Frontal cortex (tissue), 4 donors: ENCODE results near the gene CDHR2. TPM values are rescaled to one million over a fixed set of nuclear protein-coding genes. Genes with fewer than 3 reads are reported as not detected.

Source experiments
- DNase-seq, 2 donors: peaks; one replicate each; pipeline ENCODE4 v3.0.0; 2012; ENCODE audit warnings: low spot score in 2 of 2
- FAIRE-seq: peaks from 2 replicates; lab custom pipeline; 2012; peaks lifted over from hg19 to GRCh38; lab: Jason Lieb, UNC
- total RNA-seq: library from RNA; depleted of rRNA; stranded (reverse); fragments of >200 nt; gene quantifications from one replicate; pipeline ENCODE4 v1.2.3, GENCODE V29; 2014
- donor health status: control.
- donor health status: control.
- donor health status: control.

CDHR2 gene
- total RNA-seq, 1 donor from 2014 or later = under 0.01 TPM

DNA sequence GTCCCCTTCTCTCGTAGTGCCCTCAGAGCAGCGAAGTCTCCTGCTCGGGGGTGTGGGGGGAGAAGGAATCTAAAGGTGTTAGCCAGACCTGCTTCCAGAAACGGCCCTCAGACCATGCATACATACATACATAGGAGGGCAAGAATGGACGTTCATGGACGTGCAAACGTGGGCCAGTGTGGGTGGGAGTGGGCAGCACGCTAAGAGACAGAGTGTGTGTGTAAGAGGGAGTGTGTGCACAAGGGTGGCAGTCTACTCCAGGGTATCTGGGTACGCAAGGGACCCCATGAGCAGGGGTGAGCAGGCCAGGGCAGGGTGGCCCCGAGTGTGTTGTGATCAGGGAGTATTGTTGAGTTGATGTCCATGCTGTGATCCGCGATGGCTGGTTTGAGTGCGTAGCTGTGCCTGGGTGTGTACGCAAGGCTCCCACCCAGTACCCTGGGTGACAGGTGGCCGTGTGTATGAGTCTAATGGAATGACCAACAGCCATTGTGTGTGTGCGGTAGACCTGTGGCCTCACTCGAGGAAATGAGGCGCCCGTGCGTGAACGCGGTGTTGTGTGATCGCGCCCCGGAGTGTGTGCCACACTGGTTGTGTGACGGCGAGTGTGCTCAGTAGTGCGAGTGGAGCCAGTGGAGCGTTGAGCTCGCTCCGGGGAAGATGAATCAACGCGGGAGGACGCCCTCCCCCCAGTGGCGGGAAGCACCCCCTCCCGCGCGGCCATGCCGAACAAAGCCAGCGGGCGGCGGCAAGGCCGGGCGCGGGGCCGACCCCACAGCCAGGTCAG, 60.0 kb downstream of the CDHR2 start:
- no peak for DNase-seq
- no peak for FAIRE-seq

DNA sequence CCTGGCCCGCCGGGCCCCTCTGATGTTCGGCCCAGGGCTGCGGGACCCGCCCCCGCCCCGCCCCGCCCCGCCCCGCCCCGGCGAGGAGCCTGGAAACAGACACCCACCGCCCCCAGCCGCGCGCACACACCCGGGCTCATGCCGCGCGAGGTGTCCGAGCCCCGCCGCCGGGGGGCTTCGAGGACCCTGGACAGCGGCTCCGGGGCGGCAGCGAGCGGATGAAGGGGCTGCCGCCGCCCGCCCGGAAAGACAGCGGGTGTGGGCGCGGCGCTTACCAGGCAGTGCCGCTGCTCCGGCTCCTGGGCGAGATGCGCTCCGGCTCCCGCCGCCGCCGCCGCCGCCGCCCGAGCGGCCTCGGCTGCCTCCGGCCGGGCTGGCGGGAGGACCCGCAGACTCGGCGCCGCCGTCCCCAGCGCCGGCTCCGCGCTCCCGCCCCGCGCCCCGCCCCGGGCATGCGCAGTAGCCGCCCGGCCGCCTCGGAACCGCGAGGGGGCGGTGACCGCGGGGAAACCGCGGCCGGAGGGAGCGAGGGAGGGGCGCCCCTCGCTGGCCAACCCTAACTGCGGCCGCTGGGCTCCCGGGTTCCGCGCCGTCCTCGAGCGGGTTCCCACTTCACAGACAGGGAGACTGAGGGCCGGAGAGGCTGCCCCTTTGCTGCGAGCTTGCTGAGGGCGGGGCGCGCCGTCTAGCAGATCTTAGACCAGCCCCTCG, 60.7 kb downstream of the CDHR2 start, which contains the start of gene GPRIN1:
Gene GPRIN1 (minus strand): TSS at position 433 of the 711 bp plus-strand sequence. CDS start 10,322 bp downstream, outside the sequence.
- FAIRE-seq (no peak), DNase-seq (peak; percentile 89 to 91)

DNA sequence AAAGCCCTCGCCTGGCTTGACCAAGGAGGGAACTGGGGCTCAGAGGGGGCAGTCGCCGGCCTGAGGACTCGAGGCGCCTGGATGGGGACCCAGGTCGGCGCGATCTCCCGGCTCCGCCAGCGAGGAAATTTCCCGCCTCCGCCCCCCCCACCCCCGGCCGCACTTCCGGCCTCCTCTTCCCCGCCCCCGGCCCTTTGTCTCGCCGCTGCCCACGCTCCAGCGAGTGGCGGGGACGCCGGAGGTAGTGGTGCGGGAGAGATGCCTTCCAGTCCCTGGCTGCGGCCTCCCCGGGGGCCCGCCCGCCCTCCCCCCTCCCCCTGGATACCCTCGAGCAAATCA, 61.3 kb downstream of the CDHR2 start:
- FAIRE-seq (no peak), DNase-seq (no peak)

DNA sequence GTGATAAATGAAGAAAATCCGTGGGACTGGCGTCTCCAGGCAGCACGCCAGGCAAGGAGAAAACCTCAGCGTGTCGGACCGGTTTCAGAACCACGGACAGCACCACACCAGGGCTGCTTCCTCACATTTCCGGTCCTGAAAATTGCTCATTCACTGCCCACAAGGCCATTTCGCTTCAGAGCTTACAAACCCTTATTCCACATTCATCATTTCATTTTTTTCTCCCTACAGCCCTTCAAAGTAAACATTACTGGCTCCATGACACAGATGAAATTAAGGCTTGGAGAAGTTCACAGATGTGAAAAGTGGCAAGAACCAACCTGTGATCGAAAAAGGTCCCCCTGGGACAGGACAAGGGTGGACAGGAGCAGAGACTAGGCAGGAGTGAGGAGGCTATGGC, 62.3 kb downstream of the CDHR2 start:
- no peak for FAIRE-seq
- peak in 1 of 2 donors; percentile 61 for DNase-seq

- FAIRE-seq = no peak
Measured at GRCh38 chr5:176612008-176612407, 62.9 kb downstream of the CDHR2 start.

GRCh38 chr5:176612855-176613254, 63.7 kb downstream of the CDHR2 start:
- DNase-seq (no peak), FAIRE-seq (no peak)

More at GRCh38 chr5:176612008-176612407, 62.9 kb downstream of the CDHR2 start:
- no peak for DNase-seq

DNA sequence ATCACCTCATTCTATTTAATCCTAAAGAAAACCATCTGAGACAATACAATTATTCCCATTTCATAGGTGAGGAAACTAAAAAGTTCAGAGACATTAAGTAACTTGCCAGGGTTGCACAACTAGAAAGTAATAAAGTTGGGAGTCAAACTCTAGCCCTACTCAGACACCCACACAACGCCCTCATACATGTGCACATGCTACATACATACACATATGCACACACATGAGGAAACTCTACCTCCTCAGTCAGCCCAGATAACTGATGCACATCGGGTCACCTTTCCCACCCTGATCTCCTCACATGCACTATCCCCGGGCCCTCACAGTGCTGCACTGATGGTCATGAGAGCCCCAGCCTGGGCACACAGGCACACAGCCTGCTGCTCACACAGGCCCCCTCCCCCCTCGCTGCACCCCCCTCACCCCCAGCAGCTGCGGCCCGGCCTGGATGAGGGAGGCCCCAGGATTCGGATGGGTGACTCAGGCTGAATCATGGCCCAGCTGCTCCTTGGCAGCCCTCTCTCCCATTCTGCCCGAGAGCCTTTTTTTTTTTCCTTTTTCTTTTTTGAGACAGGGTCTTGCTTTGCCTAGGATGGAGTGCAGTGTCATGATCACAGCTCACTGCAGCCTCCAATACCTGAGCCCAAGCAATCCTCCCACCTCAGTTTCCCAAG, 65.8 kb downstream of the CDHR2 start:
- no peak for DNase-seq
- no peak for FAIRE-seq

DNA sequence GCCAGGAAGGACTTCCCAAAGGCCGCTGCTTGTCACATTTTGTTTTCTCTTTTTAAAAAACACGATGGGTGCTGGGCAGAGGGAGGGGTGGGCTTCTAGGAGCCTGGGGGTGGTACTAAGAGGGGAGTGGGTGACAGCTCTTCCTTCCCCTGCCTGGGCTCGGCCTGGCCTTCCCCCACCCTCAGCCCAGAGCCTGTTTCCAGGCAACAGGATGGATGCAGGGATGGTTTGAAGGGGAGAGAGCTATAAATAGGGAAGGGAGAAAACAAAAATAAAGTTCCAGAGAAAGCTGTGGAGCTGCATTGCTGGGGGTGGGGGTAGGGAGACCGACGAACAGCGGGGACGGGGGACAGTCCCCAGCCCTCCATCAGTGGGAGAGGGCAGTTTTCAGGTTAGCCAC, 67.4 kb downstream of the CDHR2 start:
- no peak for FAIRE-seq

GRCh38 chr5:176618783-176619182, 69.6 kb downstream of the CDHR2 start:
- no peak for DNase-seq
- no peak for FAIRE-seq

More for the DNA sequence above, 67.4 kb downstream of the CDHR2 start:
- no peak for DNase-seq

GRCh38 chr5:176619203-176619568, 70.0 kb downstream of the CDHR2 start:
- no peak for FAIRE-seq
- peak; percentile 80 to 90 for DNase-seq

- FAIRE-seq (no peak), DNase-seq (no peak)
Measured at GRCh38 chr5:176619569-176620332, 70.6 kb downstream of the CDHR2 start.

GRCh38 chr5:176620333-176620981, 71.3 kb downstream of the CDHR2 start:
- FAIRE-seq = no peak
- DNase-seq = no peak

GRCh38 chr5:176621661-176622079, 72.5 kb downstream of the CDHR2 start:
- FAIRE-seq (no peak), DNase-seq (peak in 1 of 2 donors; percentile 58)

DNA sequence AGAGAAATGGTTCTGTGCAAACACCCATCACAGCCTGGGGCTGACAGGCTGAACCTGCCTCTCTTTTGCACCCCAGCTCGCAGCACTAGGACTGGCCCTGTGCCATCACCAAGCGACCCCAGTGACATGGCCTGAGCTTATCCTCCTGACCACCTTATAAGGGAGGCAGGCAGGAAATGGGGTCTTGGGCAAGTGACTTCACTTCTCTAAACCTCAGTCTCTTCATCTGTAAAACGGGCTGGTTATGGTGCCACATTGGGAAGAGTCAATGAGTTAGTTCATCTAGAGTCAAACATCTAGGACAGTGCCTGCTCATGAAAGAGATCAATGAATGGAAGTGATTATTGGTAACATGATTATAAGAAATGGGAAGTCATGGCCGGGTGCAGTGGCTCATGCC, 75.0 kb downstream of the CDHR2 start:
- no peak for FAIRE-seq
- DNase-seq = no peak

- FAIRE-seq = no peak
- no peak for DNase-seq
Measured at GRCh38 chr5:176624938-176625337, 75.8 kb downstream of the CDHR2 start.

DNA sequence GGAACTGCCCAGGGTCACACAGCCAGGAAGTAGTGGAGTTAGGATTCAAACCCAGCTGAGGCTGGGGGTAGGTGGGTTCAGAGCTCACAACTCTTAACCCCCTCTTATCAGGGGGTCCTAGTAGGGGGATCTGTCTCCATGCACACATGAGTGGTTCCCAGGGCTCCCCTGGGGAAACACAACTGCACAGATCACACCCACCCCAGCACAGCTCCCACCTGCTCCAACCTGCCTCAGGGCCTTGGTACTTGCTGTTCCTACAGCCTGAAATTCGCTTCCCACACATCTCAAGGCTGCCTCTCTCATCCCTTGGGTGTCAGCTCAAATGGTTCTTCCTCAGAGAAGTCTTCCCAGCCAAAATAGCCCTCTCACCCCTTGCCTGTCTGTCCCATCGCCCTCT, 76.4 kb downstream of the CDHR2 start:
- DNase-seq = no peak
- no peak for FAIRE-seq

GRCh38 chr5:176625966-176626875, 77.1 kb downstream of the CDHR2 start:
- DNase-seq (no peak), FAIRE-seq (no peak)

GRCh38 chr5:176626876-176627236, 77.7 kb downstream of the CDHR2 start:
- no peak for FAIRE-seq
- no peak for DNase-seq

DNA sequence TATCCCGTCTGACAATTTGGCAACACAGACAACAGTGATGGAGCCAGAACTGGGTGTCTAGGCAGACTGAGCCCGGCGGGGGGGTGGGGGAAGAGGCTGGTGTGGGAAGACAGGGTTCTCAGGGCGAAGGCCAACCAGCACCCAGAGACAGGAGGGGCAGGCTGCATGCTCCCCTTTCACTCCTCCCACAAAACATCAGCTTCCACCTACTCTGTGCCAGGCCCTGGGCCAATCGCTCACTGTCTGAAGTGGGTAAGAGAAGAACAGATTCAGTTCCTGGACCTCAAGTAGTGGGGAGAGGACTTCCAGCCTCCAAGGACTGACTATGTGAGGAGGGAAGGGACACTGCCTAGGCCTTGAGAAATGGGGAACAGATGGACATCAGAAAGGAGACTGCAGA, 78.4 kb downstream of the CDHR2 start:
- FAIRE-seq = no peak

More for the DNA sequence above, 78.4 kb downstream of the CDHR2 start:
- DNase-seq = no peak
